Fibroblast of the aortic adventitia (primary cell): ENCODE results near the gene EXD3. TPM values are rescaled to one million over a fixed set of nuclear protein-coding genes. Genes with fewer than 3 reads are reported as not detected.
"Not testable (repeated sequence)": the region's sequence is repeated elsewhere in the genome, so short reads cannot be mapped to it uniquely, and the experiment has no call there.

Source experiments
- DNase-seq: peaks from one replicate; pipeline ENCODE4 v3.0.0-alpha.2; 2010; ENCODE audit warnings: low read depth
- H3K4me3 ChIP-seq: 2 replicates; pipeline ENCODE4 v1.5.1; 2011; ENCODE audit warnings: low read depth, mild to moderate bottlenecking, control low read depth, low read length, moderate library complexity
- CTCF ChIP-seq: IDR thresholded peaks from 2 replicates; pipeline ENCODE4 v1.5.1; 2011; ENCODE audit warnings: mild to moderate bottlenecking, low read length, control low read depth, inconsistent platforms; ENCODE audit not compliant: insufficient read depth
- total RNA-seq: library from RNA; depleted of rRNA; stranded (reverse); fragments of >200 nt; gene quantifications from 2 replicates; pipeline ENCODE4 v1.2.3, GENCODE V29; 2012; ENCODE audit warnings: low replicate concordance

The EXD3 gene
- total RNA-seq, 1 donor = 5.2 TPM

GRCh38 chr9:137453643-137454081 is 30.7 kb upstream of the EXD3 start:
- peak; percentile 68 for DNase-seq
- H3K4me3 ChIP-seq = no peak overlapping the region
- TF ChIP-seq CTCF = no peak

GRCh38 chr9:137452761-137453642 is 30.0 kb upstream of the EXD3 start:
- DNase-seq = no peak
- TF ChIP-seq CTCF = no peak
- no peak overlapping the region for H3K4me3 ChIP-seq

GRCh38 chr9:137452006-137452760 is 29.2 kb upstream of the EXD3 start:
- H3K4me3 ChIP-seq = no peak overlapping the region
- TF ChIP-seq CTCF = no peak
- no peak for DNase-seq

- not testable (repeated sequence) for H3K4me3 ChIP-seq, DNase-seq
Observed at GRCh38 chr9:137451264-137452005, 28.5 kb upstream of the EXD3 start.

GRCh38 chr9:137450539-137451222 is 27.7 kb upstream of the EXD3 start:
- DNase-seq = not testable (repeated sequence)

GRCh38 chr9:137449931-137450538 is 27.1 kb upstream of the EXD3 start:
- H3K4me3 ChIP-seq = no peak overlapping the region
- no peak for DNase-seq
- no peak for TF ChIP-seq CTCF

More at GRCh38 chr9:137450539-137451222, 27.7 kb upstream of the EXD3 start:
- not testable (repeated sequence) for H3K4me3 ChIP-seq

GRCh38 chr9:137449081-137449844 is 26.3 kb upstream of the EXD3 start:
- no peak for TF ChIP-seq CTCF
- DNase-seq = no peak
- no peak overlapping the region for H3K4me3 ChIP-seq
